ENCODE measurements around the gene EFCAB12.

EFCAB12 gene

DNA sequence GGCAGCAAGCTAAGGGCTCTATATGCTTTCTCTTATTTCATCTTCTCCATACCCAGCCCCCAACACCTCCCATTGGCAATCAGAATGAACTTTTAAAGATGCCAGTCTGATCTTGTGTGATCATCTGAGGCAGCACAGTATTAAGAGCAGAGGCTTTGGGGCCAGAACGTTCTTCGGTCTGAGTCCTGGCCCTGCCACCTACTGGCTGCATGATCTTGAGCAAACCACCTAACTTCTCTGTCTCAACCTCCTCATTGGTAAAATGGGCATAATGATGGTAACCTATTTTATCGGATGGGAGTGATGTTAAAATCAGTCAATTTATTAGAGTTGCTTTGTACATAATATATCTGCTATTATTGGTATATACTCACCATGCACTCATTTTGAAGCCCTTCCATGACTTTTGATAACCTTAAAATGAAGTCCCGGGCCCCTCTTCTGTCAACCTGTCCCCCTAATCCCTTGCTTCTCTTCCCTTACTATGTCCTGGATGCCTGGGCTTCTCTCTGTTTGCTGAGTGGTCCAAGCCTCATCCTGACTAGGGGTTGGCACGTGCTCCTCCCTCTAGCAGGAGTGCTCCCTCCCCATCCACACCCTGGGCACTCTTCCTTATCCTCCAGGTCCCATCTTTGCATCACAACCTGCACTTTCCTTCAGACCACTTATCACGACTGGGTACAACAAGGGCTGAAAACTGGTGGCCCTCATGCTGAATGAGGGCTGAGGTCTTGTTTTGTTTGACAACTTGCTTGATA is 6.3 kb downstream of the EFCAB12 start:
- TF ChIP-seq CTCF (IDR thresholded peaks at IDR 0.05; ENCODE audit: insufficient read depth, low read length) (no peak), POLR2AphosphoS5 (IDR thresholded peaks at IDR 0.05; ENCODE audit: low read depth) (no peak), GABPA (IDR thresholded peaks at IDR 0.05; ENCODE audit: low read depth) (no peak), SPI1 (IDR thresholded peaks at IDR 0.05; ENCODE audit: borderline replicate concordance, low read depth) (no peak), REST (IDR thresholded peaks at IDR 0.05; ENCODE audit: insufficient replicate concordance, low read depth) (no peak)
- Histone ChIP-seq H3K27ac (replicated peaks) (no peak overlapping the region), H3K27me3 (ENCODE audit: insufficient read depth, poor library complexity, severe bottlenecking) (no peaks in the 10 kb centered on the region), H3K4me3 (replicated peaks; ENCODE audit: insufficient read depth, low read length) (no peak overlapping the region)
- DNase-seq (ENCODE audit: low read depth in 1 of 2, low spot score in 1 of 2), result no peak

- Histone ChIP-seq H3K27ac (replicated peaks) (no peak overlapping the region), H3K27me3 (ENCODE audit: insufficient read depth, poor library complexity, severe bottlenecking) (no peaks in the 10 kb centered on the region), H3K4me3 (replicated peaks; ENCODE audit: insufficient read depth, low read length) (no peak overlapping the region)
- TF ChIP-seq REST (IDR thresholded peaks at IDR 0.05; ENCODE audit: insufficient replicate concordance, low read depth) (no peak), SPI1 (IDR thresholded peaks at IDR 0.05; ENCODE audit: borderline replicate concordance, low read depth) (no peak), GABPA (IDR thresholded peaks at IDR 0.05; ENCODE audit: low read depth) (no peak), CTCF (IDR thresholded peaks at IDR 0.05; ENCODE audit: insufficient read depth, low read length) (no peak), POLR2AphosphoS5 (IDR thresholded peaks at IDR 0.05; ENCODE audit: low read depth) (no peak)
- no peak for DNase-seq (ENCODE audit: low read depth in 1 of 2, low spot score in 1 of 2)
These were observed 7.1 kb downstream of the EFCAB12 start for GRCh38 chr3:129421236-129421883.

DNA sequence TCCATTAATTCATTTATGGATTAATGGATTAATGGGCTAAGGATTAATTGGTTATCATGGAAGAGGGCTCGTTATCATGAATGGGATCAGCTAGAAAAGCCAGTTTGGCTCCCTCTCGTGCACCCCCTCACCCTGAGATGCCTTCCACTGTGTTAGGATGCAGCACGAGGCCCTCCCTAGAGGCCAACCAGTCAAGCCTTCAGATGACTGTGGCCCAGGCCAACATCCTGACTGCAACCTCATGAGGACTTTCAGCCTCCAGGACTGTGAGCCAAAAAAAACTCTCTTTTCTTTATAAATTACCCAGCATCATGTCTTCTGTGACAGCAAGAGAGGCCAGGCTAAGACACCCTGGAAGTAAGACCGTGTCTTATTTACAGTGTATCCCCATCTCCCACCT is 9.0 kb downstream of the EFCAB12 start:
- H3K4me3 ChIP-seq (replicated peaks; ENCODE audit: insufficient read depth, low read length), result no peak overlapping the region
- no peaks in the 10 kb centered on the region for H3K27me3 ChIP-seq (ENCODE audit: insufficient read depth, poor library complexity, severe bottlenecking)
- H3K27ac ChIP-seq (replicated peaks), result no peak overlapping the region
- no peak for DNase-seq (ENCODE audit: low read depth in 1 of 2, low spot score in 1 of 2)
- no peak for TF ChIP-seq SPI1 (IDR thresholded peaks at IDR 0.05; ENCODE audit: borderline replicate concordance, low read depth)
- no peak for TF ChIP-seq CTCF (IDR thresholded peaks at IDR 0.05; ENCODE audit: insufficient read depth, low read length)
- no peak for TF ChIP-seq REST (IDR thresholded peaks at IDR 0.05; ENCODE audit: insufficient replicate concordance, low read depth)
- TF ChIP-seq GABPA (IDR thresholded peaks at IDR 0.05; ENCODE audit: low read depth), result no peak
- no peak for TF ChIP-seq POLR2AphosphoS5 (IDR thresholded peaks at IDR 0.05; ENCODE audit: low read depth)
